IMR-90 (cell line): ENCODE data around the gene DENND6A. TPM values are rescaled to one million over a fixed set of nuclear protein-coding genes. Genes with fewer than 3 reads are reported as not detected.

Source experiments
- ATAC-seq: fragments of 200-7000 bp; cut with Tn5 transposase; 2 replicates; pipeline ENCODE4 v1.9.1; 2020; ENCODE audit warnings: low read depth, mild to moderate bottlenecking, moderate library complexity
- BruUV-seq: library from RNA; stranded (reverse); fragments of 400-500 nt; replicated peaks from 2 replicates; lab custom pipeline; 2021; lab: Mats Ljungman, UMichigan
- CTCF ChIA-PET: fragments of 300-600 bp; formaldehyde crosslinking; extraction: SDS; loops from one replicate; lab custom pipeline; 2021; ENCODE audit warnings: antibody characterized with exemption; lab: Yijun Ruan, JAX
- POLR2A ChIA-PET: fragments of 300-600 bp; sonication (Branson Sonifier 250); formaldehyde crosslinking; loops from one replicate; lab custom pipeline; 2022; ENCODE audit warnings: antibody characterized with exemption; ENCODE audit not compliant: unreplicated experiment; lab: Charles Lee
- DNase-seq: peaks from one replicate; pipeline ENCODE4 v3.0.0; 2013
- H2AFZ ChIP-seq: replicated peaks from 2 replicates; pipeline ENCODE3; 2013; ENCODE audit warnings: low read length, mild to moderate bottlenecking; ENCODE audit not compliant: poor library complexity
- H2AK5ac ChIP-seq: 2 replicates; pipeline ENCODE4 v1.6.1; 2013; ENCODE audit warnings: low read depth, low read length, inconsistent platforms
- H2AK9ac ChIP-seq: replicated peaks from 2 replicates; pipeline ENCODE3; 2013; ENCODE audit warnings: mild to moderate bottlenecking, low read depth, low read length, moderate library complexity; ENCODE audit not compliant: poor library complexity
- H2BK120ac ChIP-seq: 2 replicates; pipeline ENCODE4 v1.6.1; 2013; ENCODE audit warnings: low read depth, low read length, inconsistent platforms
- H2BK15ac ChIP-seq: 3 replicates; pipeline ENCODE4 v1.6.1; 2013; ENCODE audit warnings: low read depth, low read length, inconsistent platforms
- H2BK20ac ChIP-seq: 2 replicates; pipeline ENCODE4 v1.6.1; 2013; ENCODE audit warnings: low read depth, mild to moderate bottlenecking, inconsistent platforms, low read length, moderate library complexity
- H2BK5ac ChIP-seq: 2 replicates; pipeline ENCODE4 v1.6.1; 2013; ENCODE audit warnings: mild to moderate bottlenecking, low read depth, low read length, inconsistent platforms; ENCODE audit not compliant: poor library complexity, severe bottlenecking
- H3K14ac ChIP-seq: replicated peaks from 2 replicates; pipeline ENCODE4 v1.6.1; 2013; ENCODE audit warnings: low read depth, low read length, inconsistent platforms
- H3K18ac ChIP-seq: 2 replicates; pipeline ENCODE4 v1.6.1; 2013; ENCODE audit warnings: low read depth, low read length, control low read depth
- H3K23ac ChIP-seq: 2 replicates; pipeline ENCODE4 v1.6.1; 2013; ENCODE audit warnings: low read depth, low read length, inconsistent platforms
- H3K27ac ChIP-seq: 2 replicates; pipeline ENCODE4 v1.5.1; 2013; ENCODE audit warnings: mild to moderate bottlenecking, control low read depth, low read length; ENCODE audit not compliant: insufficient read depth
- H3K27me3 ChIP-seq: 2 replicates; pipeline ENCODE4 v1.6.1; 2013; ENCODE audit warnings: low read length; ENCODE audit not compliant: control insufficient read depth, insufficient read depth
- H3K36me3 ChIP-seq: 2 replicates; pipeline ENCODE4 v1.6.1; 2013; ENCODE audit warnings: low read length, mixed read lengths; ENCODE audit not compliant: control insufficient read depth, insufficient read depth
- H3K4ac ChIP-seq: 2 replicates; pipeline ENCODE4 v1.6.1; 2013; ENCODE audit warnings: low read depth, low read length, inconsistent platforms
- H3K4me1 ChIP-seq: 2 replicates; pipeline ENCODE4 v1.6.1; 2013; ENCODE audit warnings: low read length, mixed read lengths; ENCODE audit not compliant: control insufficient read depth, insufficient read depth
- H3K4me2 ChIP-seq: 2 replicates; pipeline ENCODE4 v1.6.1; 2013; ENCODE audit warnings: low read depth, mild to moderate bottlenecking, control low read depth, low read length, moderate library complexity
- H3K4me3 ChIP-seq: 2 replicates; pipeline ENCODE4 v1.5.1; 2013; ENCODE audit warnings: low read depth, mild to moderate bottlenecking, control low read depth, low read length, moderate library complexity; ENCODE audit not compliant: insufficient read depth
- H3K56ac ChIP-seq: 2 replicates; pipeline ENCODE4 v1.6.1; 2013; ENCODE audit warnings: low read length, inconsistent platforms; ENCODE audit not compliant: insufficient read depth; ENCODE audit errors: extremely low read depth
- H3K79me1 ChIP-seq, 2 experiments: 2 replicates each; pipeline ENCODE4 v1.6.1; 2013; ENCODE audit warnings: low read length in 2 of 2, inconsistent platforms in 1 of 2, low read depth in 1 of 2
- H3K9ac ChIP-seq: 2 replicates; pipeline ENCODE4 v1.6.1; 2013; ENCODE audit warnings: low read depth, low read length, control low read depth
- H3K9me1 ChIP-seq: 2 replicates; pipeline ENCODE4 v1.6.1; 2013; ENCODE audit warnings: low read length, inconsistent platforms; ENCODE audit not compliant: insufficient read depth
- H3K9me3 ChIP-seq: 2 replicates; pipeline ENCODE4 v1.6.1; 2013; ENCODE audit warnings: low read length; ENCODE audit not compliant: control insufficient read depth, insufficient read depth
- H4K20me1 ChIP-seq: 2 replicates; pipeline ENCODE4 v1.6.1; 2013; ENCODE audit warnings: low read length, inconsistent platforms; ENCODE audit not compliant: insufficient read depth
- H4K5ac ChIP-seq: 2 replicates; pipeline ENCODE4 v1.6.1; 2013; ENCODE audit warnings: mild to moderate bottlenecking, low read depth, low read length, control low read depth
- H4K8ac ChIP-seq, 2 experiments: 2 replicates each; pipeline ENCODE4 v1.6.1; 2013; ENCODE audit warnings: low read depth in 2 of 2, low read length in 2 of 2, control low read depth in 1 of 2, inconsistent platforms in 1 of 2
- H4K91ac ChIP-seq: 2 replicates; pipeline ENCODE4 v1.6.1; 2013; ENCODE audit warnings: low read depth, low read length, inconsistent platforms; ENCODE audit not compliant: insufficient read depth
- BHLHE40 ChIP-seq: fragments of 150-350 bp; IDR thresholded peaks from 2 replicates; pipeline ENCODE4 v1.6.1; 2016; ENCODE audit warnings: mild to moderate bottlenecking, low read depth, low read length
- CEBPB ChIP-seq: IDR thresholded peaks from 2 replicates; pipeline ENCODE4 v1.6.1; 2012; ENCODE audit warnings: low read depth, low read length, improper control_type of control experiment
- CHD1 ChIP-seq: IDR thresholded peaks from 2 replicates; pipeline ENCODE4 v1.6.1; 2012; ENCODE audit warnings: low read depth, low read length, improper control_type of control experiment
- CTCF ChIP-seq: conservative IDR thresholded peaks from 2 replicates; pipeline ENCODE4 v1.5.1; 2012; ENCODE audit warnings: mild to moderate bottlenecking, low read depth, low read length, improper control_type of control experiment
- ELK1 ChIP-seq: fragments of 150-350 bp; IDR thresholded peaks from 2 replicates; pipeline ENCODE4 v1.6.1; 2016; ENCODE audit warnings: low read depth, mild to moderate bottlenecking, low read length, moderate library complexity, borderline replicate concordance
- FOS ChIP-seq: fragments of 150-350 bp; IDR thresholded peaks from 2 replicates; pipeline ENCODE4 v1.6.1; 2016; ENCODE audit warnings: low read depth, low read length
- MAFK ChIP-seq: IDR thresholded peaks from 2 replicates; pipeline ENCODE4 v1.6.1; 2012; ENCODE audit warnings: low read depth, low read length, improper control_type of control experiment
- MAZ ChIP-seq: IDR thresholded peaks from 2 replicates; pipeline ENCODE4 v1.6.1; 2012; ENCODE audit warnings: low read depth, mild to moderate bottlenecking, low read length, improper control_type of control experiment, moderate library complexity, borderline replicate concordance
- MXI1 ChIP-seq: IDR thresholded peaks from 2 replicates; pipeline ENCODE4 v1.6.1; 2012; ENCODE audit warnings: low read depth, mild to moderate bottlenecking, low read length, moderate library complexity, borderline replicate concordance
- POLR2A ChIP-seq: IDR thresholded peaks from 2 replicates; pipeline ENCODE4 v1.6.1; 2012; ENCODE audit warnings: mild to moderate bottlenecking, low read depth, low read length
- RAD21 ChIP-seq: IDR thresholded peaks from 2 replicates; pipeline ENCODE4 v1.6.1; 2012; ENCODE audit warnings: low read length, improper control_type of control experiment
- RCOR1 ChIP-seq: IDR thresholded peaks from 2 replicates; pipeline ENCODE4 v1.6.1; 2012; ENCODE audit warnings: mild to moderate bottlenecking, low read length, improper control_type of control experiment; ENCODE audit not compliant: insufficient replicate concordance
- RFX5 ChIP-seq: IDR thresholded peaks from 2 replicates; pipeline ENCODE4 v1.8.0; 2012; ENCODE audit warnings: low read depth, mild to moderate bottlenecking, low read length, moderate library complexity
- USF2 ChIP-seq: fragments of 150-350 bp; IDR thresholded peaks from 2 replicates; pipeline ENCODE4 v1.6.1; 2017; ENCODE audit warnings: mild to moderate bottlenecking, antibody characterized with exemption, low read length, low read depth
- WGBS, 2 experiments: methylation state at CpG; one replicate each; pipeline versions ENCODE4 v1.1.5 to v1.1.7; 2013; ENCODE audit warnings: missing lambda C conversion rate in 2 of 2; ENCODE audit not compliant: insufficient read length in 1 of 2; ENCODE audit errors: extremely low coverage in 2 of 2; 5-methylcytosine and 5-hydroxymethylcytosine counted together
- dilution Hi-C: fragments of 300-500 bp; cut with HindIII; formaldehyde crosslinking; loops from one replicate; pipeline ENCODE4 v1.14.3; 2018; ENCODE audit warnings: low sequenced_read_pairs; ENCODE audit not compliant: unreplicated experiment
- in situ Hi-C: fragments of 300-500 bp; cut with MboI; formaldehyde crosslinking; loops from 3 replicates; pipeline ENCODE4 v1.14.3; 2019; ENCODE audit warnings: low sequenced_read_pairs, inconsistent platforms, mixed read lengths
- intact Hi-C: fragments of 100-400 bp; cut with micrococcal nuclease; formaldehyde crosslinking; loops from 2 replicates; pipeline ENCODE4 v1.10.0; 2022
- polyA plus RNA-seq, 3 experiments: library from polyadenylated mRNA; depleted of rRNA; stranded (reverse); fragments of >200 nt; gene quantifications; 2 replicates each; pipeline ENCODE4 v1.2.3, GENCODE V29; 2012; ENCODE audit warnings: low replicate concordance in 1 of 3
- total RNA-seq: library from RNA; depleted of rRNA; stranded (reverse); fragments of >200 nt; gene quantifications from 2 replicates; pipeline ENCODE4 v1.2.3, GENCODE V29; 2012

The DENND6A gene
- total and polyA plus RNA-seq, 2 of the 4 experiments (the other 2 are of a cell fraction) = 3.8 to 9.0 TPM

GRCh38 chr3:57689367-57690053 lies 3.4 kb downstream of the DENND6A start:
- no peak overlapping the region for H3K27ac ChIP-seq
- no peak overlapping the region for H4K5ac ChIP-seq
- no peak overlapping the region for H4K91ac ChIP-seq
- H3K4me3 ChIP-seq = no peak overlapping the region
- ChIA-PET POLR2A (no interaction called here), CTCF (interaction anchor here (0.7 kb wide), 1 partner anchor 55 kb away, joined by 8 read pairs; no protein-coding TSS in a partner anchor)
- H2AK9ac ChIP-seq = no peak overlapping the region
- no peaks in the 10 kb centered on the region for H3K9me3 ChIP-seq
- H4K8ac ChIP-seq = 0 out of 4 replicates have a peak overlapping the region, but pooled peaks of 1 of the 2 experiments have one; percentile 10
- no peaks in the 10 kb centered on the region for H3K4me1 ChIP-seq
- in situ Hi-C loops (no loop called here), intact Hi-C loops (no loop called here), dilution Hi-C loops (no loop called here)
- H2AFZ ChIP-seq = no peak overlapping the region
- H2BK5ac ChIP-seq = no peak overlapping the region
- no peak overlapping the region for H2BK20ac ChIP-seq
- H3K4ac ChIP-seq = no peak overlapping the region
- peaks cover 31 to 57% of the 10 kb centered on the region in 2 experiments for H3K79me1 ChIP-seq
- BruUV-seq = no TSS peak
- no peak for ATAC-seq
- no peak overlapping the region for H3K18ac ChIP-seq
- no peak for DNase-seq
- TF ChIP-seq CHD1 (no peak), MAFK (no peak), FOS (no peak), RFX5 (no peak), USF2 (no peak), RCOR1 (no peak), MXI1 (no peak), POLR2A (no peak), CEBPB (no peak), ELK1 (no peak), CTCF (no peak), MAZ (no peak), BHLHE40 (no peak), RAD21 (no peak)
- no peak overlapping the region for H2BK15ac ChIP-seq
- H4K20me1 ChIP-seq = peaks cover 32% of the 10 kb centered on the region; the same call in 1 of the 2 replicates
- H2AK5ac ChIP-seq = no peak overlapping the region
- no peak overlapping the region for H3K9ac ChIP-seq
- no peaks in the 10 kb centered on the region for H3K27me3 ChIP-seq
- no peak overlapping the region for H3K56ac ChIP-seq
- no peak overlapping the region for H3K23ac ChIP-seq
- H3K14ac ChIP-seq = no peak overlapping the region
- no CpG with 5 or more reads among the region's 4 CpGs for whole genome bisulfite sequencing, 2 experiments
- peaks cover 8% of the 10 kb centered on the region for H3K9me1 ChIP-seq
- H3K4me2 ChIP-seq = no peak overlapping the region
- H2BK120ac ChIP-seq = no peak overlapping the region
- no peaks in the 10 kb centered on the region; the same call in 1 of the 2 replicates for H3K36me3 ChIP-seq
